Measurements from ENCODE around the gene PNPLA1.

DNA sequence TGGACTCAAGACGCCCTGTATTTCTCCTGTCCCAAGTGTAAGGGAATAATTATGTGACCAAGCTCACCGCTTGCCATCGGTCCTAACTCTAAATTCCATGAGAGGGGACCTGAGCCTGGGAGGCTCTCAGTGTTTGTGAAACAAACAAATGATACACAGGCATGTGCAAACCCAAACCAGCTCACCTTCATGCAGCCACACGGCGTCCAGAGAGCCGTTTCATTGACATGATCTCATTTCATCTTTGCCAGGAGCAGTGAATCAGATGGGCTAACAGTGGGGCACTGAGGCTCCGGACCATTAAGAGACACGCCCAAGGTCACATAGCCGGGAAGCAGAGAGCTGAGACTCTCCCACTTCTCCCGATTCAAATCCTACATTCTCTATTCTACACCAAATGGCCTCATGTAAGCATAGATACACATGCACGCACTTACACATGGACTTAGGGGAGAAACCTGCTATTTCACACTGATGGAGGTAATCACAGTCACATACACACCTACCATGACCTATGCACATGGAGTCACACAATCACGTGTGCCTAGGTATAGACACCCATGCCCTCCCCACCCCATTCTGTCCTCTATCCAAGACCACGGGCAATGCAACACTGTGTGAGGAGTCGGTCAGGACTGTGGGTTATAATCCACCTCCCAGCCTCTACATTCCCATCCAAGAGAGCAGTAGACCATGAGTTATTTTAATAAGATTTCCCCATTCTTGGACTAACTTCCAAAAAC, 65.8 kb downstream of the PNPLA1 start:
- TF ChIP-seq, protein P1, sequence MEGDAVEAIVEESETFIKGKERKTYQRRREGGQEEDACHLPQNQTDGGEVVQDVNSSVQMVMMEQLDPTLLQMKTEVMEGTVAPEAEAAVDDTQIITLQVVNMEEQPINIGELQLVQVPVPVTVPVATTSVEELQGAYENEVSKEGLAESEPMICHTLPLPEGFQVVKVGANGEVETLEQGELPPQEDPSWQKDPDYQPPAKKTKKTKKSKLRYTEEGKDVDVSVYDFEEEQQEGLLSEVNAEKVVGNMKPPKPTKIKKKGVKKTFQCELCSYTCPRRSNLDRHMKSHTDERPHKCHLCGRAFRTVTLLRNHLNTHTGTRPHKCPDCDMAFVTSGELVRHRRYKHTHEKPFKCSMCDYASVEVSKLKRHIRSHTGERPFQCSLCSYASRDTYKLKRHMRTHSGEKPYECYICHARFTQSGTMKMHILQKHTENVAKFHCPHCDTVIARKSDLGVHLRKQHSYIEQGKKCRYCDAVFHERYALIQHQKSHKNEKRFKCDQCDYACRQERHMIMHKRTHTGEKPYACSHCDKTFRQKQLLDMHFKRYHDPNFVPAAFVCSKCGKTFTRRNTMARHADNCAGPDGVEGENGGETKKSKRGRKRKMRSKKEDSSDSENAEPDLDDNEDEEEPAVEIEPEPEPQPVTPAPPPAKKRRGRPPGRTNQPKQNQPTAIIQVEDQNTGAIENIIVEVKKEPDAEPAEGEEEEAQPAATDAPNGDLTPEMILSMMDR (IDR thresholded peaks at IDR 0.05): no peak
- TF ChIP-seq POLR2A (IDR thresholded peaks at IDR 0.05): no peak

All from esophagus squamous epithelium (tissue), 4 donors.